CD14-positive monocyte (primary cell): ENCODE data around the gene HMGN3. TPM values are rescaled to one million over a fixed set of nuclear protein-coding genes. Genes with fewer than 3 reads are reported as not detected.

Source experiments
- DNase-seq, 3 donors: peaks; one replicate each; pipeline ENCODE4 v3.0.0-alpha.2; 2011 to 2022
- H2AFZ ChIP-seq: 2 replicates; pipeline ENCODE4 v1.6.0; 2012; ENCODE audit warnings: mild to moderate bottlenecking, low read depth, low read length, inconsistent platforms; ENCODE audit not compliant: insufficient read depth, poor library complexity, severe bottlenecking
- H3K27ac ChIP-seq, 2 donors: 1 replicate in 1 of 2; 2 replicates in 1 of 2; pipeline ENCODE4 v1.5.1; 2012 to 2013; ENCODE audit warnings: low read length in 2 of 2, control low read depth in 1 of 2, inconsistent platforms in 1 of 2, low read depth in 1 of 2, mild to moderate bottlenecking in 1 of 2
- H3K27me3 ChIP-seq, 2 donors: one replicate each; pipeline versions ENCODE4 v1.6.0 to v1.6.1; 2011 to 2013; ENCODE audit warnings: low read length in 2 of 2; ENCODE audit not compliant: control insufficient read depth in 2 of 2, insufficient read depth in 2 of 2
- H3K36me3 ChIP-seq, 2 donors: replicated peaks in 1 of 2; 1 replicate in 1 of 2; 2 replicates in 1 of 2; pipeline versions ENCODE4 v1.5.1 to v1.6.1; 2012 to 2013; ENCODE audit warnings: low read length in 2 of 2, control low read depth in 1 of 2, inconsistent platforms in 1 of 2, mild to moderate bottlenecking in 1 of 2; ENCODE audit not compliant: insufficient read depth in 2 of 2, control insufficient read depth in 1 of 2
- H3K4me1 ChIP-seq, 2 donors: 1 replicate in 1 of 2; 2 replicates in 1 of 2; pipeline versions ENCODE4 v1.5.1 to v1.6.1; 2012 to 2013; ENCODE audit warnings: low read length in 2 of 2, control low read depth in 1 of 2, inconsistent platforms in 1 of 2, mild to moderate bottlenecking in 1 of 2, moderate library complexity in 1 of 2; ENCODE audit not compliant: insufficient read depth in 2 of 2, control insufficient read depth in 1 of 2
- H3K4me2 ChIP-seq: replicated peaks from 2 replicates; pipeline ENCODE3; 2012; ENCODE audit warnings: low read length, moderate library complexity, mild to moderate bottlenecking; ENCODE audit not compliant: poor library complexity, severe bottlenecking; ENCODE audit errors: extremely low read depth
- H3K4me3 ChIP-seq, 3 experiments: fragments of 200-600 bp in 1 of 3; sonication (generic) in 1 of 3; replicated peaks in 1 of 3; 1 replicate in 2 of 3; 2 replicates in 1 of 3; pipeline ENCODE4 v1.5.1; 2011 to 2013; ENCODE audit warnings: low read length in 3 of 3, mild to moderate bottlenecking in 3 of 3, control low read depth in 2 of 3, low read depth in 2 of 3, inconsistent platforms in 1 of 3, moderate library complexity in 1 of 3
- H3K79me2 ChIP-seq: 2 replicates; pipeline ENCODE4 v1.6.0; 2012; ENCODE audit warnings: mild to moderate bottlenecking, control low read depth, inconsistent platforms, low read length, moderate library complexity; ENCODE audit not compliant: insufficient read depth
- H3K9ac ChIP-seq: 2 replicates; pipeline ENCODE4 v1.6.0; 2017; ENCODE audit warnings: low read length, mild to moderate bottlenecking; ENCODE audit not compliant: insufficient read depth, poor library complexity, severe bottlenecking
- H3K9me3 ChIP-seq, 2 donors: replicated peaks in 1 of 2; 1 replicate in 1 of 2; 2 replicates in 1 of 2; pipeline versions ENCODE4 v1.5.1 to v1.6.1; 2012 to 2013; ENCODE audit warnings: low read length in 2 of 2, control low read depth in 1 of 2; ENCODE audit not compliant: control insufficient read depth in 1 of 2, insufficient read depth in 1 of 2
- H4K20me1 ChIP-seq: 2 replicates; pipeline ENCODE4 v1.6.0; 2012; ENCODE audit warnings: mild to moderate bottlenecking, low read length, control low read depth, moderate library complexity; ENCODE audit not compliant: insufficient read depth
- H3K27ac Mint-ChIP-seq, 7 donors: one replicate each; pipeline ENCODE4 v1.8.0; 2020; ENCODE audit warnings: mild to moderate bottlenecking in 7 of 7, mixed read lengths in 7 of 7, moderate library complexity in 6 of 7, inconsistent platforms in 2 of 7
- H3K27me3 Mint-ChIP-seq, 3 donors: one replicate each; pipeline ENCODE4 v1.8.0; 2021 to 2022; ENCODE audit warnings: low read depth in 3 of 3, mild to moderate bottlenecking in 3 of 3, mixed read lengths in 3 of 3, moderate library complexity in 3 of 3, inconsistent platforms in 1 of 3
- H3K36me3 Mint-ChIP-seq, 2 donors: one replicate each; pipeline ENCODE4 v1.8.0; 2020; ENCODE audit warnings: mixed read lengths in 2 of 2, inconsistent platforms in 1 of 2, mild to moderate bottlenecking in 1 of 2
- H3K4me1 Mint-ChIP-seq: one replicate; pipeline ENCODE4 v1.8.0; 2020; ENCODE audit warnings: mild to moderate bottlenecking, mixed read lengths
- H3K4me3 Mint-ChIP-seq, 2 donors: one replicate each; pipeline ENCODE4 v1.8.0; 2020; ENCODE audit warnings: mild to moderate bottlenecking in 2 of 2, mixed read lengths in 2 of 2, moderate library complexity in 1 of 2
- H3K9me3 Mint-ChIP-seq, 7 donors: one replicate each; pipeline ENCODE4 v1.8.0; 2020 to 2022; ENCODE audit warnings: mixed read lengths in 7 of 7, mild to moderate bottlenecking in 6 of 7, moderate library complexity in 6 of 7, inconsistent platforms in 2 of 7
- CTCF ChIP-seq: fragments of 200-600 bp; IDR thresholded peaks from one replicate; pipeline ENCODE4 v1.8.0; 2022; ENCODE audit warnings: antibody characterized with exemption, mild to moderate bottlenecking
- WGBS: methylation state at CpG from one replicate; pipeline ENCODE4 v1.1.5; 2013; ENCODE audit warnings: missing lambda C conversion rate; ENCODE audit not compliant: insufficient coverage; 5-methylcytosine and 5-hydroxymethylcytosine counted together
- intact Hi-C, 2 donors: fragments of 100-400 bp; cut with micrococcal nuclease; formaldehyde crosslinking; loops; one replicate each; pipeline versions ENCODE4 v1.15.0 to v1.15.1; 2023
- polyA plus RNA-seq, 3 donors: library from polyadenylated mRNA; depleted of rRNA in 1 of 3; unstranded in 2 of 3; stranded (reverse) in 1 of 3; fragments of 300-500 nt in 2 of 3; fragments of >200 nt in 1 of 3; fragmentation: Illumina TruSeq in 2 of 3; gene quantifications; 1 replicate in 2 of 3; 2 replicates in 1 of 3; pipeline ENCODE4 v1.2.3, GENCODE V29; 2012 to 2021

The HMGN3 gene
- polyA plus RNA-seq, 3 donors: 63.9 to 106 (median 84.4) TPM

- H3K27me3 ChIP-seq: no peaks in the 10 kb centered on the region
- no peaks in the 10 kb centered on the region for H3K79me2 ChIP-seq
- Mint-ChIP-seq H3K36me3 (no peaks in the 10 kb centered on the region), H3K4me1 (peaks cover 6% of the 10 kb centered on the region), H3K27me3 (peaks cover 0 to 3% (median 0%) of the 10 kb centered on the region in 3 donors), H3K9me3 (peaks cover 0 to 10% (median 7%) of the 10 kb centered on the region in 7 donors), H3K4me3 (no peak overlapping the region), H3K27ac (no peak overlapping the region)
- no peak overlapping the region for H3K27ac ChIP-seq
- TF ChIP-seq CTCF: no peak
- no peaks in the 10 kb centered on the region for H3K36me3 ChIP-seq
- no peak overlapping the region for H3K4me3 ChIP-seq
- H3K9me3 ChIP-seq: no peaks in the 10 kb centered on the region
- no peak overlapping the region for H3K9ac ChIP-seq
- DNase-seq: peak in 1 of 3 donors; percentile 7
- H3K4me2 ChIP-seq: no peak overlapping the region
- intact Hi-C loops: no loop called here
- H4K20me1 ChIP-seq: no peaks in the 10 kb centered on the region
- H2AFZ ChIP-seq: no peak overlapping the region
- WGBS: 100% methylated on average over 1 of the region's 2 CpGs
- H3K4me1 ChIP-seq: no peaks in the 10 kb centered on the region
These were observed 15.6 kb upstream of the HMGN3 start for GRCh38 chr6:79250107-79250514.

- TF ChIP-seq CTCF: no peak
- Histone ChIP-seq H3K4me3 (no peak overlapping the region), H4K20me1 (no peaks in the 10 kb centered on the region), H3K27ac (no peak overlapping the region), H2AFZ (no peak overlapping the region), H3K9me3 (no peaks in the 10 kb centered on the region), H3K79me2 (no peaks in the 10 kb centered on the region), H3K9ac (no peak overlapping the region), H3K27me3 (no peaks in the 10 kb centered on the region), H3K4me1 (no peaks in the 10 kb centered on the region), H3K4me2 (no peak overlapping the region), H3K36me3 (no peaks in the 10 kb centered on the region)
- WGBS: no CpG with 5 or more reads among the region's 2 CpGs
- peaks cover 0 to 4% (median 0%) of the 10 kb centered on the region in 3 donors for H3K27me3 Mint-ChIP-seq
- H3K9me3 Mint-ChIP-seq: peaks cover 0 to 4% (median 2%) of the 10 kb centered on the region in 7 donors
- intact Hi-C loops: no loop called here
- H3K4me3 Mint-ChIP-seq: no peak overlapping the region
- no peaks in the 10 kb centered on the region for H3K36me3 Mint-ChIP-seq
- no peak for DNase-seq
- no peak overlapping the region for H3K27ac Mint-ChIP-seq
- H3K4me1 Mint-ChIP-seq: peaks cover 6% of the 10 kb centered on the region
These were observed 14.7 kb upstream of the HMGN3 start for GRCh38 chr6:79249136-79249535.
